Activated CD4-positive, alpha-beta T cell treated with anti-CD3 and anti-CD28 coated beads, Interleukin-2, amount 10 ng/mL, durations not matched to agents 24 days and 14 days (primary cell): Measurements from ENCODE around the gene PSAPL1. TPM values are rescaled to one million over a fixed set of nuclear protein-coding genes. Genes with fewer than 3 reads are reported as not detected.

Experiments used
- DNase-seq: peaks from one replicate; pipeline ENCODE4 v3.0.0; 2022
- H3K27ac Mint-ChIP-seq: one replicate; pipeline ENCODE4 v1.8.0; 2022; ENCODE audit warnings: mild to moderate bottlenecking, mixed read lengths
- H3K27me3 Mint-ChIP-seq: one replicate; pipeline ENCODE4 v1.8.0; 2022; ENCODE audit warnings: mixed read lengths
- H3K36me3 Mint-ChIP-seq: one replicate; pipeline ENCODE4 v1.8.0; 2022; ENCODE audit warnings: low read depth, mild to moderate bottlenecking, mixed read lengths
- H3K4me1 Mint-ChIP-seq: one replicate; pipeline ENCODE4 v1.8.0; 2021; ENCODE audit warnings: mixed read lengths
- H3K4me3 Mint-ChIP-seq: one replicate; pipeline ENCODE4 v1.8.0; 2022; ENCODE audit warnings: mild to moderate bottlenecking, moderate library complexity, mixed read lengths
- H3K9me3 Mint-ChIP-seq: one replicate; pipeline ENCODE4 v1.8.0; 2021; ENCODE audit warnings: mixed read lengths
- intact Hi-C: fragments of 100-400 bp; cut with micrococcal nuclease; formaldehyde crosslinking; loops from one replicate; pipeline ENCODE4 v1.15.1; 2023
- total RNA-seq: library from RNA; stranded (reverse); gene quantifications from 2 replicates; pipeline ENCODE4 v1.2.3, GENCODE V29; 2022

Gene PSAPL1
- total RNA-seq, 1 donor from 2014 or later = not detected

GRCh38 chr4:7431696-7432530 is 2.8 kb downstream of the PSAPL1 start:
- intact Hi-C loops = no loop called here
- Mint-ChIP-seq H3K27ac (no peak overlapping the region), H3K27me3 (no peaks in the 10 kb centered on the region), H3K4me3 (no peak overlapping the region), H3K36me3 (no peaks in the 10 kb centered on the region), H3K9me3 (no peaks in the 10 kb centered on the region), H3K4me1 (no peaks in the 10 kb centered on the region)
- DNase-seq = no peak

- no peak for DNase-seq
- intact Hi-C loops = no loop called here
- H3K36me3 Mint-ChIP-seq = no peaks in the 10 kb centered on the region
- no peaks in the 10 kb centered on the region for H3K27me3 Mint-ChIP-seq
- H3K9me3 Mint-ChIP-seq = no peaks in the 10 kb centered on the region
- H3K27ac Mint-ChIP-seq = no peak overlapping the region
- H3K4me3 Mint-ChIP-seq = no peak overlapping the region
- no peaks in the 10 kb centered on the region for H3K4me1 Mint-ChIP-seq
Observed at GRCh38 chr4:7430965-7431695, 3.6 kb downstream of the PSAPL1 start.

- Mint-ChIP-seq H3K4me1 (no peaks in the 10 kb centered on the region), H3K4me3 (no peak overlapping the region), H3K27ac (no peak overlapping the region), H3K9me3 (no peaks in the 10 kb centered on the region), H3K27me3 (no peaks in the 10 kb centered on the region), H3K36me3 (no peaks in the 10 kb centered on the region)
- no peak for DNase-seq
- intact Hi-C loops = no loop called here
Observed at GRCh38 chr4:7430368-7430964, 4.3 kb downstream of the PSAPL1 start.

GRCh38 chr4:7429601-7430078 is 5.1 kb downstream of the PSAPL1 start:
- no peaks in the 10 kb centered on the region for H3K4me1 Mint-ChIP-seq
- no peaks in the 10 kb centered on the region for H3K9me3 Mint-ChIP-seq
- H3K27ac Mint-ChIP-seq = no peak overlapping the region
- H3K36me3 Mint-ChIP-seq = no peaks in the 10 kb centered on the region
- no peak for DNase-seq
- intact Hi-C loops = no loop called here
- H3K4me3 Mint-ChIP-seq = no peak overlapping the region
- H3K27me3 Mint-ChIP-seq = no peaks in the 10 kb centered on the region

GRCh38 chr4:7429069-7429416 is 5.7 kb downstream of the PSAPL1 start:
- intact Hi-C loops = no loop called here
- Mint-ChIP-seq H3K27ac (no peak overlapping the region), H3K27me3 (no peaks in the 10 kb centered on the region), H3K4me1 (no peaks in the 10 kb centered on the region), H3K9me3 (no peaks in the 10 kb centered on the region), H3K4me3 (no peak overlapping the region), H3K36me3 (no peaks in the 10 kb centered on the region)
- no peak for DNase-seq

- DNase-seq = no peak
- no peaks in the 10 kb centered on the region for H3K4me1 Mint-ChIP-seq
- H3K4me3 Mint-ChIP-seq = no peak overlapping the region
- no peaks in the 10 kb centered on the region for H3K9me3 Mint-ChIP-seq
- H3K27ac Mint-ChIP-seq = no peak overlapping the region
- H3K36me3 Mint-ChIP-seq = no peaks in the 10 kb centered on the region
- no peaks in the 10 kb centered on the region for H3K27me3 Mint-ChIP-seq
- intact Hi-C loops = no loop called here
Observed at GRCh38 chr4:7428261-7429068, 6.3 kb downstream of the PSAPL1 start.

- no peaks in the 10 kb centered on the region for H3K4me1 Mint-ChIP-seq
- no peaks in the 10 kb centered on the region for H3K27me3 Mint-ChIP-seq
- no peak overlapping the region for H3K4me3 Mint-ChIP-seq
- H3K9me3 Mint-ChIP-seq = no peaks in the 10 kb centered on the region
- H3K27ac Mint-ChIP-seq = no peak overlapping the region
- no peak for DNase-seq
- H3K36me3 Mint-ChIP-seq = no peaks in the 10 kb centered on the region
- intact Hi-C loops = no loop called here
Observed at GRCh38 chr4:7427831-7428260, 6.9 kb downstream of the PSAPL1 start.

GRCh38 chr4:7427361-7427760 is 7.4 kb downstream of the PSAPL1 start:
- intact Hi-C loops = no loop called here
- H3K36me3 Mint-ChIP-seq = no peaks in the 10 kb centered on the region
- no peak overlapping the region for H3K27ac Mint-ChIP-seq
- H3K4me1 Mint-ChIP-seq = no peaks in the 10 kb centered on the region
- no peak for DNase-seq
- no peak overlapping the region for H3K4me3 Mint-ChIP-seq
- no peaks in the 10 kb centered on the region for H3K9me3 Mint-ChIP-seq
- H3K27me3 Mint-ChIP-seq = no peaks in the 10 kb centered on the region

- intact Hi-C loops = no loop called here
- H3K4me3 Mint-ChIP-seq = no peak overlapping the region
Observed at GRCh38 chr4:7426525-7427171, 8.1 kb downstream of the PSAPL1 start.

GRCh38 chr4:7425591-7426468 is 8.9 kb downstream of the PSAPL1 start:
- H3K27ac Mint-ChIP-seq = no peak overlapping the region
- no peaks in the 10 kb centered on the region for H3K4me1 Mint-ChIP-seq
- no peaks in the 10 kb centered on the region for H3K27me3 Mint-ChIP-seq
- intact Hi-C loops = no loop called here
- no peaks in the 10 kb centered on the region for H3K9me3 Mint-ChIP-seq
- H3K36me3 Mint-ChIP-seq = no peaks in the 10 kb centered on the region
- no peak overlapping the region for H3K4me3 Mint-ChIP-seq
- DNase-seq = no peak

More at GRCh38 chr4:7426525-7427171, 8.1 kb downstream of the PSAPL1 start:
- Mint-ChIP-seq H3K4me1 (no peaks in the 10 kb centered on the region), H3K27me3 (no peaks in the 10 kb centered on the region), H3K9me3 (no peaks in the 10 kb centered on the region), H3K36me3 (no peaks in the 10 kb centered on the region), H3K27ac (no peak overlapping the region)
- no peak for DNase-seq

GRCh38 chr4:7425124-7425523 is 9.6 kb downstream of the PSAPL1 start:
- no peaks in the 10 kb centered on the region for H3K4me1 Mint-ChIP-seq
- no peaks in the 10 kb centered on the region for H3K9me3 Mint-ChIP-seq
- no peak overlapping the region for H3K27ac Mint-ChIP-seq
- H3K36me3 Mint-ChIP-seq = no peaks in the 10 kb centered on the region
- DNase-seq = no peak
- no peak overlapping the region for H3K4me3 Mint-ChIP-seq
- intact Hi-C loops = no loop called here
- no peaks in the 10 kb centered on the region for H3K27me3 Mint-ChIP-seq

GRCh38 chr4:7424553-7425111 is 10.1 kb downstream of the PSAPL1 start:
- no peak overlapping the region for H3K27ac Mint-ChIP-seq
- no peaks in the 10 kb centered on the region for H3K4me1 Mint-ChIP-seq
- DNase-seq = no peak
- intact Hi-C loops = no loop called here
- no peaks in the 10 kb centered on the region for H3K9me3 Mint-ChIP-seq
- H3K36me3 Mint-ChIP-seq = no peaks in the 10 kb centered on the region
- H3K4me3 Mint-ChIP-seq = no peak overlapping the region
- no peaks in the 10 kb centered on the region for H3K27me3 Mint-ChIP-seq
